BJ (cell line): ENCODE results near the gene KCTD3. TPM values are rescaled to one million over a fixed set of nuclear protein-coding genes. Genes with fewer than 3 reads are reported as not detected.

ENCODE experiments used
- CTCF ChIA-PET: fragments of 350-600 bp; formaldehyde crosslinking; extraction: SDS; loops from one replicate; lab custom pipeline; 2021; ENCODE audit warnings: antibody characterized with exemption, inconsistent platforms; lab: Yijun Ruan, JAX
- POLR2A ChIA-PET: fragments of 300-600 bp; sonication (Branson Sonifier 250); formaldehyde crosslinking; extraction: SDS; loops from one replicate; lab custom pipeline; 2021; ENCODE audit warnings: antibody characterized with exemption; lab: Charles Lee
- DNase-seq: peaks from one replicate; pipeline ENCODE4 v3.0.0-alpha.2; 2011; ENCODE audit warnings: low read depth
- H3K27me3 ChIP-seq: 2 replicates; pipeline ENCODE4 v1.6.0; 2011; ENCODE audit warnings: low read length; ENCODE audit not compliant: control insufficient read depth, insufficient read depth
- H3K36me3 ChIP-seq: 2 replicates; pipeline ENCODE4 v1.5.1; 2011; ENCODE audit warnings: low read length; ENCODE audit not compliant: control insufficient read depth, insufficient read depth
- H3K4me3 ChIP-seq: 2 replicates; pipeline ENCODE4 v1.5.1; 2011; ENCODE audit warnings: low read depth, mild to moderate bottlenecking, control low read depth, low read length
- polyA plus RNA-seq: library from polyadenylated mRNA; depleted of rRNA; stranded (reverse); fragments of >200 nt; gene quantifications from 2 replicates; pipeline ENCODE4 v1.2.3, GENCODE V29; 2011
- TF ChIP-seq, protein P1 (sequence below): IDR thresholded peaks from 2 replicates; pipeline ENCODE4 v1.5.1; 2011; ENCODE audit warnings: low read depth, mild to moderate bottlenecking, control low read depth, inconsistent platforms, low read length, moderate library complexity; ENCODE audit not compliant: insufficient read depth

Gene KCTD3
- polyA plus RNA-seq, 1 experiment: 31.7 TPM

GRCh38 chr1:215652371-215652770 lies 85.3 kb downstream of the KCTD3 start:
- H3K27me3 ChIP-seq: no peaks in the 10 kb centered on the region; the same call in 1 of the 2 replicates
- ChIA-PET CTCF (no interaction called here), POLR2A (no interaction called here)
- H3K4me3 ChIP-seq: no peak overlapping the region
- no peaks in the 10 kb centered on the region for H3K36me3 ChIP-seq
- TF ChIP-seq, protein P1, sequence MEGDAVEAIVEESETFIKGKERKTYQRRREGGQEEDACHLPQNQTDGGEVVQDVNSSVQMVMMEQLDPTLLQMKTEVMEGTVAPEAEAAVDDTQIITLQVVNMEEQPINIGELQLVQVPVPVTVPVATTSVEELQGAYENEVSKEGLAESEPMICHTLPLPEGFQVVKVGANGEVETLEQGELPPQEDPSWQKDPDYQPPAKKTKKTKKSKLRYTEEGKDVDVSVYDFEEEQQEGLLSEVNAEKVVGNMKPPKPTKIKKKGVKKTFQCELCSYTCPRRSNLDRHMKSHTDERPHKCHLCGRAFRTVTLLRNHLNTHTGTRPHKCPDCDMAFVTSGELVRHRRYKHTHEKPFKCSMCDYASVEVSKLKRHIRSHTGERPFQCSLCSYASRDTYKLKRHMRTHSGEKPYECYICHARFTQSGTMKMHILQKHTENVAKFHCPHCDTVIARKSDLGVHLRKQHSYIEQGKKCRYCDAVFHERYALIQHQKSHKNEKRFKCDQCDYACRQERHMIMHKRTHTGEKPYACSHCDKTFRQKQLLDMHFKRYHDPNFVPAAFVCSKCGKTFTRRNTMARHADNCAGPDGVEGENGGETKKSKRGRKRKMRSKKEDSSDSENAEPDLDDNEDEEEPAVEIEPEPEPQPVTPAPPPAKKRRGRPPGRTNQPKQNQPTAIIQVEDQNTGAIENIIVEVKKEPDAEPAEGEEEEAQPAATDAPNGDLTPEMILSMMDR: no peak
- DNase-seq: no peak

DNA sequence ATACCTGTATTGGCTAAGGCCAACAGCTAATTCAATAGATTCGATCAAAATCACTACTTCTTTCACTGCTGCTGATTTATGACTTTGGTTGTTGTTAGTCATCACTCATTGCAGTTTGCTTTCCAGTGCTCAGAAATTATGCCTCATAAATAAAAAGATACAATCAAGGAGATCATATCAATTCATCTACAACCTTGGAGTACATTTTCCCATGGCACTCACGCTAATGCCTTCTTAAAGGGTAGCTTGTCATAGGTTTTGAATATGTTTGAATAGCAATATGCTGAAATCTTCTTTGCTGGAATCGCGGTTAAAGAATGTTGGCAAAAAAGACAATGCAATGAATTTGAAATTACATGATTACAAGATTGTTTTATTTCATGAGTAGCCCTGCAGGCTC lies 89.9 kb downstream of the KCTD3 start:
- POLR2A ChIA-PET: no interaction called here
- TF ChIP-seq, protein P1: no peak
- H3K27me3 ChIP-seq: no peaks in the 10 kb centered on the region
- H3K36me3 ChIP-seq: no peaks in the 10 kb centered on the region
- CTCF ChIA-PET: interaction anchor here (1.4 kb wide), 1 partner anchor 16 kb away, joined by 4 read pairs; no protein-coding TSS in a partner anchor
- no peak for DNase-seq
- no peak overlapping the region for H3K4me3 ChIP-seq

DNA sequence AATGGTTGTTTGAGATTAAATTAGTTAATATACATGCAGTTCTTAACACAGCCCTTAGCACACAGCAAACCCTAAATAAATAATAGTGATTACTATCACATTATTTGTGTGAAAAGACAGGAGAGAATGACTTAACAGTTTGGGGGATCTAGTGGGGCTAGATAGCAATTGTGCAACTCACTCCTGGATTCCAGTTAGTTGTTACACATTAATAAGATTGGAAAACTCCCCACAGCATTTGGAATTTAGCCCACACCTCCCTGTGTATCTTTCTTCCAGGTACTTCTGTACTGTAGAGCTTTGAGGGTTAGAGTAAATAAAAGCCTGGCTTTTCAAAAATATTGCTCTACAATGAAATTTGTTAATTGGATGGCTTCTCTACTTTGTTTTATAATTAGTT lies 93.2 kb downstream of the KCTD3 start:
- Histone ChIP-seq H3K4me3 (no peak overlapping the region), H3K27me3 (no peaks in the 10 kb centered on the region), H3K36me3 (no peaks in the 10 kb centered on the region)
- CTCF ChIA-PET: no interaction called here
- no peak for DNase-seq
- TF ChIP-seq, protein P1: no peak
- POLR2A ChIA-PET: no interaction called here

DNA sequence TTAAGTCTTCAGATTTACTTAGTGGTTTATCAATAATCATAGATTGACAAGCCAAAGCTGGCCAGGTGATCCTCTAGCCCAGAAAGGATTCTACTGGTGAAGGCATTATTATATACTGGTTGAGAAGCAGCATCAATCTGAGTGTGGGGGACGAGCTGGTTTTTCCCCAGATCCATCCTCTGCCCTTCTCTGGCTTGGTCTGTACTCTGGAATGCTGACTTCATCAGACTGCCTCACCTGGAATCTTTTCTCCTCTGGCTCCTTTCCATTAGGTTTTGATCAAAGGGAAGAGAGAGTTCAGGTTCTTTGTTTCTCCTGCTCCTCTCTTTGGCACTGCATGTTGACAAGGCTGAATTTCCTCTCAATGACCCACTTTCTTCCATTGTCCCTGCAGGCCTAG lies 93.9 kb downstream of the KCTD3 start:
- TF ChIP-seq, protein P1: no peak
- POLR2A ChIA-PET: no interaction called here
- Histone ChIP-seq H3K4me3 (no peak overlapping the region), H3K36me3 (no peaks in the 10 kb centered on the region), H3K27me3 (no peaks in the 10 kb centered on the region)
- CTCF ChIA-PET: no interaction called here
- DNase-seq: no peak

- TF ChIP-seq, protein P1: no peak
- H3K36me3 ChIP-seq: no peaks in the 10 kb centered on the region
- no peak for DNase-seq
- no peak overlapping the region for H3K4me3 ChIP-seq
- H3K27me3 ChIP-seq: no peaks in the 10 kb centered on the region
- CTCF ChIA-PET: no interaction called here
- POLR2A ChIA-PET: no interaction called here
Measured at GRCh38 chr1:215665215-215665614, 98.1 kb downstream of the KCTD3 start.
